CD14-positive monocyte (primary cell): ENCODE data around the gene KIF26A. TPM values are rescaled to one million over a fixed set of nuclear protein-coding genes. Genes with fewer than 3 reads are reported as not detected.

Source experiments
- DNase-seq, 3 donors: peaks; one replicate each; pipeline ENCODE4 v3.0.0-alpha.2; 2011 to 2022
- H2AFZ ChIP-seq: 2 replicates; pipeline ENCODE4 v1.6.0; 2012; ENCODE audit warnings: mild to moderate bottlenecking, low read depth, low read length, inconsistent platforms; ENCODE audit not compliant: insufficient read depth, poor library complexity, severe bottlenecking
- H3K27ac ChIP-seq, 2 donors: 1 replicate in 1 of 2; 2 replicates in 1 of 2; pipeline ENCODE4 v1.5.1; 2012 to 2013; ENCODE audit warnings: low read length in 2 of 2, control low read depth in 1 of 2, inconsistent platforms in 1 of 2, low read depth in 1 of 2, mild to moderate bottlenecking in 1 of 2
- H3K27me3 ChIP-seq, 2 donors: one replicate each; pipeline versions ENCODE4 v1.6.0 to v1.6.1; 2011 to 2013; ENCODE audit warnings: low read length in 2 of 2; ENCODE audit not compliant: control insufficient read depth in 2 of 2, insufficient read depth in 2 of 2
- H3K36me3 ChIP-seq, 2 donors: replicated peaks in 1 of 2; 1 replicate in 1 of 2; 2 replicates in 1 of 2; pipeline versions ENCODE4 v1.5.1 to v1.6.1; 2012 to 2013; ENCODE audit warnings: low read length in 2 of 2, control low read depth in 1 of 2, inconsistent platforms in 1 of 2, mild to moderate bottlenecking in 1 of 2; ENCODE audit not compliant: insufficient read depth in 2 of 2, control insufficient read depth in 1 of 2
- H3K4me1 ChIP-seq, 2 donors: 1 replicate in 1 of 2; 2 replicates in 1 of 2; pipeline versions ENCODE4 v1.5.1 to v1.6.1; 2012 to 2013; ENCODE audit warnings: low read length in 2 of 2, control low read depth in 1 of 2, inconsistent platforms in 1 of 2, mild to moderate bottlenecking in 1 of 2, moderate library complexity in 1 of 2; ENCODE audit not compliant: insufficient read depth in 2 of 2, control insufficient read depth in 1 of 2
- H3K4me2 ChIP-seq: replicated peaks from 2 replicates; pipeline ENCODE3; 2012; ENCODE audit warnings: low read length, moderate library complexity, mild to moderate bottlenecking; ENCODE audit not compliant: poor library complexity, severe bottlenecking; ENCODE audit errors: extremely low read depth
- H3K4me3 ChIP-seq, 3 experiments: fragments of 200-600 bp in 1 of 3; sonication (generic) in 1 of 3; replicated peaks in 1 of 3; 1 replicate in 2 of 3; 2 replicates in 1 of 3; pipeline ENCODE4 v1.5.1; 2011 to 2013; ENCODE audit warnings: low read length in 3 of 3, mild to moderate bottlenecking in 3 of 3, control low read depth in 2 of 3, low read depth in 2 of 3, inconsistent platforms in 1 of 3, moderate library complexity in 1 of 3
- H3K79me2 ChIP-seq: 2 replicates; pipeline ENCODE4 v1.6.0; 2012; ENCODE audit warnings: mild to moderate bottlenecking, control low read depth, inconsistent platforms, low read length, moderate library complexity; ENCODE audit not compliant: insufficient read depth
- H3K9ac ChIP-seq: 2 replicates; pipeline ENCODE4 v1.6.0; 2017; ENCODE audit warnings: low read length, mild to moderate bottlenecking; ENCODE audit not compliant: insufficient read depth, poor library complexity, severe bottlenecking
- H3K9me3 ChIP-seq, 2 donors: replicated peaks in 1 of 2; 1 replicate in 1 of 2; 2 replicates in 1 of 2; pipeline versions ENCODE4 v1.5.1 to v1.6.1; 2012 to 2013; ENCODE audit warnings: low read length in 2 of 2, control low read depth in 1 of 2; ENCODE audit not compliant: control insufficient read depth in 1 of 2, insufficient read depth in 1 of 2
- H4K20me1 ChIP-seq: 2 replicates; pipeline ENCODE4 v1.6.0; 2012; ENCODE audit warnings: mild to moderate bottlenecking, low read length, control low read depth, moderate library complexity; ENCODE audit not compliant: insufficient read depth
- H3K27ac Mint-ChIP-seq, 7 donors: one replicate each; pipeline ENCODE4 v1.8.0; 2020; ENCODE audit warnings: mild to moderate bottlenecking in 7 of 7, mixed read lengths in 7 of 7, moderate library complexity in 6 of 7, inconsistent platforms in 2 of 7
- H3K27me3 Mint-ChIP-seq, 3 donors: one replicate each; pipeline ENCODE4 v1.8.0; 2021 to 2022; ENCODE audit warnings: low read depth in 3 of 3, mild to moderate bottlenecking in 3 of 3, mixed read lengths in 3 of 3, moderate library complexity in 3 of 3, inconsistent platforms in 1 of 3
- H3K36me3 Mint-ChIP-seq, 2 donors: one replicate each; pipeline ENCODE4 v1.8.0; 2020; ENCODE audit warnings: mixed read lengths in 2 of 2, inconsistent platforms in 1 of 2, mild to moderate bottlenecking in 1 of 2
- H3K4me1 Mint-ChIP-seq: one replicate; pipeline ENCODE4 v1.8.0; 2020; ENCODE audit warnings: mild to moderate bottlenecking, mixed read lengths
- H3K4me3 Mint-ChIP-seq, 2 donors: one replicate each; pipeline ENCODE4 v1.8.0; 2020; ENCODE audit warnings: mild to moderate bottlenecking in 2 of 2, mixed read lengths in 2 of 2, moderate library complexity in 1 of 2
- H3K9me3 Mint-ChIP-seq, 7 donors: one replicate each; pipeline ENCODE4 v1.8.0; 2020 to 2022; ENCODE audit warnings: mixed read lengths in 7 of 7, mild to moderate bottlenecking in 6 of 7, moderate library complexity in 6 of 7, inconsistent platforms in 2 of 7
- CTCF ChIP-seq: fragments of 200-600 bp; IDR thresholded peaks from one replicate; pipeline ENCODE4 v1.8.0; 2022; ENCODE audit warnings: antibody characterized with exemption, mild to moderate bottlenecking
- WGBS: methylation state at CpG from one replicate; pipeline ENCODE4 v1.1.5; 2013; ENCODE audit warnings: missing lambda C conversion rate; ENCODE audit not compliant: insufficient coverage; 5-methylcytosine and 5-hydroxymethylcytosine counted together
- intact Hi-C, 2 donors: fragments of 100-400 bp; cut with micrococcal nuclease; formaldehyde crosslinking; loops; one replicate each; pipeline versions ENCODE4 v1.15.0 to v1.15.1; 2023
- polyA plus RNA-seq, 3 donors: library from polyadenylated mRNA; depleted of rRNA in 1 of 3; unstranded in 2 of 3; stranded (reverse) in 1 of 3; fragments of 300-500 nt in 2 of 3; fragments of >200 nt in 1 of 3; fragmentation: Illumina TruSeq in 2 of 3; gene quantifications; 1 replicate in 2 of 3; 2 replicates in 1 of 3; pipeline ENCODE4 v1.2.3, GENCODE V29; 2012 to 2021

KIF26A gene
- polyA plus RNA-seq, 3 donors: not detected

GRCh38 chr14:104187931-104188726 lies 49.7 kb downstream of the KIF26A start:
- intact Hi-C loops: no loop called here
- no peak overlapping the region for H3K27ac ChIP-seq
- DNase-seq: no peak
- no peaks in the 10 kb centered on the region for H4K20me1 ChIP-seq
- 77% methylated on average over 27 of the region's 27 CpGs for WGBS
- no peaks in the 10 kb centered on the region for H3K36me3 Mint-ChIP-seq
- H3K9ac ChIP-seq: no peak overlapping the region
- TF ChIP-seq CTCF: no peak
- H3K27me3 Mint-ChIP-seq: peaks cover 0 to 4% (median 0%) of the 10 kb centered on the region in 3 donors
- H3K79me2 ChIP-seq: no peaks in the 10 kb centered on the region
- no peak overlapping the region for H3K4me2 ChIP-seq
- H3K27ac Mint-ChIP-seq: no peak overlapping the region
- H3K9me3 Mint-ChIP-seq: peaks cover 0 to 2% (median 0%) of the 10 kb centered on the region in 7 donors
- no peaks in the 10 kb centered on the region for H3K27me3 ChIP-seq
- no peak overlapping the region for H3K4me3 Mint-ChIP-seq
- H3K4me1 Mint-ChIP-seq: no peaks in the 10 kb centered on the region
- no peak overlapping the region for H3K4me3 ChIP-seq
- no peaks in the 10 kb centered on the region for H3K9me3 ChIP-seq
- H3K36me3 ChIP-seq: no peaks in the 10 kb centered on the region
- no peaks in the 10 kb centered on the region for H3K4me1 ChIP-seq
- H2AFZ ChIP-seq: no peak overlapping the region

GRCh38 chr14:104188727-104189400 lies 50.5 kb downstream of the KIF26A start:
- no peaks in the 10 kb centered on the region for H3K4me1 Mint-ChIP-seq

More at GRCh38 chr14:104188727-104189400, 50.5 kb downstream of the KIF26A start:
- DNase-seq: no peak
- H3K4me1 ChIP-seq: no peaks in the 10 kb centered on the region
- Mint-ChIP-seq H3K27ac (no peak overlapping the region), H3K36me3 (no peaks in the 10 kb centered on the region), H3K27me3 (peaks cover 0 to 2% (median 0%) of the 10 kb centered on the region in 3 donors), H3K4me3 (no peak overlapping the region), H3K9me3 (peaks cover 0 to 2% (median 0%) of the 10 kb centered on the region in 7 donors)
- H3K4me3 ChIP-seq: no peak overlapping the region
- no peak overlapping the region for H3K27ac ChIP-seq
- H3K9me3 ChIP-seq: no peaks in the 10 kb centered on the region
- H2AFZ ChIP-seq: no peak overlapping the region
- H3K27me3 ChIP-seq: no peaks in the 10 kb centered on the region
- no peaks in the 10 kb centered on the region for H3K36me3 ChIP-seq
- 85% methylated on average over 13 of the region's 15 CpGs for WGBS
- no peak overlapping the region for H3K9ac ChIP-seq
- intact Hi-C loops: no loop called here
- no peaks in the 10 kb centered on the region for H3K79me2 ChIP-seq
- no peak overlapping the region for H3K4me2 ChIP-seq
- TF ChIP-seq CTCF: no peak
- no peaks in the 10 kb centered on the region for H4K20me1 ChIP-seq
